ENCODE measurements around the gene MAGI3.

GRCh38 chr1:113399062-113399583, 8.8 kb downstream of the MAGI3 start:
- peak; percentile 70 for TF ChIP-seq GATA2 (IDR thresholded peaks at IDR 0.05; ENCODE audit: low read depth, low read length)
- TF ChIP-seq GATA3 (IDR thresholded peaks at IDR 0.05; ENCODE audit: low read depth, low read length) = peak; percentile 78
